ENCODE data around the gene WNT3A.

The WNT3A gene

GRCh38 chr1:228047183-228047466, 40.3 kb downstream of the WNT3A start (continued):
- TF ChIP-seq TCF4 (CRISPR knock-in tag; IDR thresholded peaks at IDR 0.05; ENCODE audit: borderline replicate concordance) (no peak), ZNF565 (CRISPR knock-in tag; conservative IDR thresholded peaks at IDR 0.05; ENCODE audit: low read depth) (no peak), CSRNP3 (CRISPR knock-in tag; IDR thresholded peaks at IDR 0.05) (no peak), TSHZ2 (CRISPR knock-in tag; IDR thresholded peaks at IDR 0.05) (no peak)

GRCh38 chr1:228048120-228048519, 41.3 kb downstream of the WNT3A start:
- TF ChIP-seq CREB5 (CRISPR knock-in tag; IDR thresholded peaks at IDR 0.05; ENCODE audit: low read depth) (no peak), CSDC2 (CRISPR knock-in tag; IDR thresholded peaks at IDR 0.05) (no peak), ARNTL (CRISPR knock-in tag; IDR thresholded peaks at IDR 0.05; ENCODE audit: borderline replicate concordance, low read depth) (no peak), ZC3H10 (CRISPR knock-in tag; IDR thresholded peaks at IDR 0.05) (no peak), CSRNP3 (CRISPR knock-in tag; IDR thresholded peaks at IDR 0.05) (no peak), ZNF565 (CRISPR knock-in tag; conservative IDR thresholded peaks at IDR 0.05; ENCODE audit: low read depth) (no peak), PPARA (CRISPR knock-in tag; IDR thresholded peaks at IDR 0.05; ENCODE audit: borderline replicate concordance) (no peak), OSR1 (CRISPR knock-in tag; IDR thresholded peaks at IDR 0.05) (no peak)
- no peak for ATAC-seq

GRCh38 chr1:228048659-228049298, 42.0 kb downstream of the WNT3A start:
- ATAC-seq: no peak
- no peak for TF ChIP-seq ISL1 (CRISPR knock-in tag; IDR thresholded peaks at IDR 0.05)
- no peak for TF ChIP-seq ZC3H10 (CRISPR knock-in tag; IDR thresholded peaks at IDR 0.05)
- no peak for TF ChIP-seq ARNTL (CRISPR knock-in tag; IDR thresholded peaks at IDR 0.05; ENCODE audit: borderline replicate concordance, low read depth)
- no peak for TF ChIP-seq TCF4 (CRISPR knock-in tag; IDR thresholded peaks at IDR 0.05; ENCODE audit: borderline replicate concordance)
- no peak for TF ChIP-seq PPARA (CRISPR knock-in tag; IDR thresholded peaks at IDR 0.05; ENCODE audit: borderline replicate concordance)
- TF ChIP-seq TOX (CRISPR knock-in tag; IDR thresholded peaks at IDR 0.05; ENCODE audit: borderline replicate concordance): no peak
- no peak for TF ChIP-seq CSDC2 (CRISPR knock-in tag; IDR thresholded peaks at IDR 0.05)
- no peak for TF ChIP-seq ZNF8 (CRISPR knock-in tag; IDR thresholded peaks at IDR 0.05)
- no peak for TF ChIP-seq PATZ1 (CRISPR knock-in tag; IDR thresholded peaks at IDR 0.05; ENCODE audit: borderline replicate concordance)
- TF ChIP-seq RARB (CRISPR knock-in tag; IDR thresholded peaks at IDR 0.05): no peak
- TF ChIP-seq ZFP30 (CRISPR knock-in tag; IDR thresholded peaks at IDR 0.05): no peak
- no peak for TF ChIP-seq POU6F1 (CRISPR knock-in tag; IDR thresholded peaks at IDR 0.05; ENCODE audit: borderline replicate concordance, low read depth)
